NCI-H1092 treated with DMSO at 0.1 percent for 48 hours (cell line): Measurements from ENCODE around the gene TTC9.

Experiments
- DNase-seq: peaks from one replicate; lab custom pipeline; 2025; lab: John Stamatoyannopoulos, UW

The TTC9 gene

GRCh38 chr14:70641548-70642302 lies at the start of gene TTC9:
TTC9 (plus strand) TSS chr14:70641916; CDS start chr14:70642130, 214 bp downstream.
- no peak for DNase-seq

DNA sequence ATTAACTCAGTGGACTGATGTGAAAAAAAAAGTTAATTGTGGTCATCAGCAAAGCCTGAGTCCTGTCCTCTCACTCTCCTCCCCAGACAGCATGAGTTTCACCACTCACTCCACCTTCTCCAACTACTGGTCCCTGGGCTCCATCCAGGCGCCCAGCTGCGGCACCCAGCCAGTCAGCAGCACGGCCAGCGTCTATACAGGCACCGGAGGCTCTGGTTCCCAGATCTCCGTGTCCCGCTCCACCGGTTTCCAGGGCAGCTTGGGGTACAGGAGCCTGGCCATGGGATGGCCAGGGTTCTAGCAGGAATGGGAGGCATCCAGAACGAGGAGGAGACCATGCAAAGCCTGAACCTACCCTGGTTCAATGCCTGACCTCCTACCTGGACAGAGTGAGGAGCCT lies 47.3 kb upstream of the TTC9 start:
- no peak for DNase-seq

DNA sequence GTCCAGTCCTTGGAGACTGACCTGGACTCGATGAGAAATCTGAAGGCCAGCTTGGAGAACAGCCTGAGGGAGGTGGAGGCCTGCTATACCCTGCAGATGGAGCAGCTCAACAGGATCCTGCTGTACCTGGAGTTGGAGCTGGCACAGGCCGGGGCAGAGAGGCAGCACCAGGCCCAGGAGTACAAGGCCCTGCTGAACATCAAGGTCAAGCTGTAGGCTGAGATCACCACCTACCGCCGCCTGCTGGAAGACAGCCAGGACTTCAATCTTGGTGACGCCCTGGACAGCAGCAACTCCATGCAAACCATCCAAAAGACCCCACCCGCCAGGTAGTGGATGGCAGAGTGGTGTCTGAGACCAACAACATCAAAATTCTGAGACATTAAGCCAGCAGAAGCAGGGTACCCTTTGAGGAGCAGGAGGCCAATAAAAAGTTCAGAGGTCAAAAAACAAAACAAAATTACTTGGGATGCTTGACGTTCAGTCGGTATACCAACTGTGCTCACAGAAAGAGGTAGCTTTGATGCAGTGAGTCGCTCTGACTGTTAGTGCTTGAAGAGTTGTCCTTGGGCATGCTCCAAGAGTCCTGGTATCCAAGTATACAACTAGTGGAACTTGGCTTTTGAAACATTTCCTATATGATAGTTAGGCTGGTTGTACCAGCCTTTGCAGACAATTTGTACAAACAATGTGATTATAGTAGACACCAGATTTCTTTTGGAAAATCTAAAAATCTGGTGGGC lies 46.1 kb upstream of the TTC9 start:
- no peak for DNase-seq

GRCh38 chr14:70597731-70598130 lies 44.0 kb upstream of the TTC9 start:
- no peak for DNase-seq

DNA sequence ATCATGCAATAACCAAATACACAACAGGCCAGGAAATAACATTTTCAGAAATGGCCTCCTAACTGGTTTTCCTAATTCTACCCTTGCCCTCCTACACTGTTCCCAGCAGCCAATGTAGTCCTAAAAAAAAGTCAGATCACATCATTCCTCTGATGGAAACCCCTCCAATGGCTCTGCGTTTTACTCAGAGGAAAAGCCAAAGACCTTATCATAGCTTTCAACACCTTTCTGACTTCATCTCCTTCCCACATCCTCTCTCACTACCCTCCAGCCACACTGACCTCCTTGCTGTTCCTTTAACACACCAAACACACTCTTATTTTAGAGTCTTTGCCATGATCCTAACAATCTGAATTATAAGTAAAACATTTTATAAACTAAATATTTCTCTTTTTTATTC lies 42.4 kb upstream of the TTC9 start:
- DNase-seq, result no peak

DNA sequence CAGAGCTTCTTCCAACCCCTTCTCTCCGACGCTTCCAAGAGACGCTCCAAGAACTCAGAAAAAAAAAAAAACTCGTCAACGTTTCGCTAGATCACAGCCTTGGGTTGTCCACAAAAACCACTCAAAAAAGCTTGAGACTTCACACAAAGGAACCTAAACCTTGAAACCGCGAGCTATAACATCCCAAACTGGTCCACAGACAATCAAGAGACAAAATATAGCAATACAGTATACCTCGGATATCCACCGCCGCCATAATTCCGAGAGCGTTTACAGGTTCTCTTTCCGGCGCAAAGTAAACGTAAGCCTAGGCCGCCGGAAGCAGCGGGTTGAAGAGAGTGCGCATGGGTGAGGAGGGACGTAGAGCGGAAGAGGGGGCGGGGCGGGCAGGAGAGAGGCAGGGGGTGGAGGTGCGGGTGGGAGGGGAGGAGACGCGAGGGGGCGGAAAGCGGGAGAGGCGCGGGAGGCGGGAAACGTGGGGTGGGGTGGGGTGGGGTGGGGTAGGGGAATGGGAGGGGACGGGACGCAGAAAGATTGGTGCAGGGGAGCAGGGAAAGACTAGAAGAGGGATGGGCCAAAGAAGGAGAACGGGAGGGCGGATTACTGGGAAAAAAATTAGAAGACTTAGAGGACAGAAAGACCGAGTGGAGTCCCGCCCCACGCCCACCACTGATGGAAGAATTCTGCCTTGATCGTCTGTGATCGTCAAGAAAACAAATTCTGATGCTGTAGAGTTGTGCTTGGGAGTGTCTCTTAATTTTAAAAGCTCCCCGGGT lies 41.1 kb upstream of the TTC9 start, which contains the start of gene MED6:
MED6 (minus strand) TSS at position 274 of the 776 bp plus-strand sequence; CDS start at position 256, 18 bp downstream.
- peak; percentile 94 for DNase-seq

- no peak for DNase-seq
Measured at GRCh38 chr14:70601162-70601561, 40.6 kb upstream of the TTC9 start.

- DNase-seq, result no peak
Measured at GRCh38 chr14:70602254-70602653, 39.5 kb upstream of the TTC9 start.

DNA sequence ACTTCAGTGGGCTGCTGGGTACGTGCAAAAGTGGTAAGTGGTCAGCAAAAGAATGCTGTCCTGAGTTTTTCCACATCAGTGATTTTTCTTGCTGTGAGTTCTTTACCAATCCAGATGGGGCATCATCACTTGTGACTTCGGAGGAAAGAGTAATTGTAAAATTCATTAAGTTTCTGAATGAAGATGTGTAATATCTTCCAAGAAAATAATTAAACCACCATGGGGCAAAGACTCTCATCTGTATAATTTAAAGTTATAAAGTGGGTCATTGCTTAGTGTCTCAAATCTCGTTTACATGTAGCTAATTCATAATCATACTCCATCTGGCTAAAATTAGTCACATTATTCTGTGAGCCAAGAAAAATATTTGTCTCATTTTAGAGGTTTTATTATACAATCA lies 30.5 kb upstream of the TTC9 start:
- no peak for DNase-seq

DNA sequence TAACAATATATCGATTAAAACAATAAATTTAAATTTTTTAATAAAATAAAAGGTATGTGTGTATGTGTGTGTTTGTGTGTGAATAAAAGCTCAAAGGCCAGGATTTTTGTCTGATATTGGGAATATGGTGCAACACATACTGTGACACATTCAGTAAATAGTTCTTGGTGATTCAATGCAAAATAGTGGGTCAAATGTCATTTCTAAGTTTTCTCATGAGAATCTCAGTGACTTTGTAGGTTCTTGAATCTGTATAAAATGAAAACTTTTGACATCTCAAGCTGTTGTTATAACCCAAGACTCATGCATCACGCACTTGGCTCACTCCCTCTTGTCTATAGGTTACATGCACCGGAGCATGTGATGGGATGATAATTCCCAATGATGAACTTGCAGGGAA lies 25.1 kb upstream of the TTC9 start:
- no peak for DNase-seq

- DNase-seq, result no peak
Measured at GRCh38 chr14:70618314-70618713, 23.4 kb upstream of the TTC9 start.

GRCh38 chr14:70619708-70620107 lies 22.0 kb upstream of the TTC9 start:
- no peak for DNase-seq

DNA sequence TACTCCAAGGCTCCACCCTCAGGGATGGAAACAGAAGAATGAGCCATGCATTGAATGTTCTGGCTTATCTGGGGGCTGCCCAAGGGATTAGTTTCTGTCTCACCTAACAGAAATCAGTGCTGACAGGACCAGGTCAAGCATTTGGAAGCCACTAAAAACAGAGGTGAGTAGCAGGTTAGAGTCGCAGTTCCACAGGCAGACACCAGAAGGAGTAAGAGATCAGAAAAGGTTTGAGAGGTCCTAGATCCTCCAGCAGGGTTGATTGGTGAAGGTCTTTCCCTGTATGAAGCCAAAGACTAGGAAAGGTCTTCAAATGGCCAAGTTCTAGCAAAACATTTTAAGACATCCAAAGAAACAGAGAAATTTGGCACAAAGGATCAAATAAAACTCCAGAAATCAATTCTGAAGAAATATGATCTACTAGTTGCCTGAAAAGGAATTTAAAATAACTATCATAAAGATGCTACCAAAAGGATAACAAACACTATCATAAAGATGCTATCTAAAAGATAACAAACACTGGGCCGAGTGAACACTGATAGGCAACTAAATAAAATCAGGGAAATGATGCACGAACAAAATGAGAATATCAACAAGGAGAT lies 19.5 kb upstream of the TTC9 start:
- peak; percentile 40 for DNase-seq

- DNase-seq, result no peak
Measured at GRCh38 chr14:70624972-70625371, 16.7 kb upstream of the TTC9 start.

GRCh38 chr14:70631948-70632347 lies 9.8 kb upstream of the TTC9 start:
- DNase-seq, result no peak

DNA sequence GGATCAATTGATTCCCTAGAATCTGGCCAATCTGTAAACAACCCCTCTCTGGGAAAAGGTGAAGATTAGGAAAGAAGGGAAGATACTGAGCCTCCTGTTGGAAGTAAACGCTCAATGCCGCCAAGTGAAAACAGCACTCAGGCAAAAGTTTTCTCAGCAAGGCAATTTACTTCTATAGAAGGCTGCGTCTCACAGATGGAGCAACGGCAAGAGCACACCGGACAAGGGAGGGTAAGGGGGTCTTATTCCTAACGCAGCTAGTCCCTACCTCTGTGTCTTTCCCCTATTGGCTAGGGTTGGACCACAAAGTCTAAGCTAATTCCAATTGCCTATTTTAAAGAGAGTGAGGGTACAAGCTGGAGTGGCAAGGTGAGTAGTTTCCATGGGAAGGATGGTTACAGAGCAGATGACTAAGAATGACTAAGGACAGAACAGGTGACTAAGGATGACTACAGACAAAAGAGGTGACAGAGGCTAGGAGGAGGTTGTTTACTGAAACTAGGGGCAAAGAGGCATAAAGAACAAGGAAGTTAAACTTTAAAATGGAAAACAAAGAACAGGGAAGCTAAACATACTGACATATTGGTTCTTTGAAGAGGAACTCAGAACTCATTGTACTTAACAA lies 5.6 kb upstream of the TTC9 start:
- DNase-seq, result no peak

GRCh38 chr14:70638416-70638815 lies 3.3 kb upstream of the TTC9 start:
- no peak for DNase-seq

DNA sequence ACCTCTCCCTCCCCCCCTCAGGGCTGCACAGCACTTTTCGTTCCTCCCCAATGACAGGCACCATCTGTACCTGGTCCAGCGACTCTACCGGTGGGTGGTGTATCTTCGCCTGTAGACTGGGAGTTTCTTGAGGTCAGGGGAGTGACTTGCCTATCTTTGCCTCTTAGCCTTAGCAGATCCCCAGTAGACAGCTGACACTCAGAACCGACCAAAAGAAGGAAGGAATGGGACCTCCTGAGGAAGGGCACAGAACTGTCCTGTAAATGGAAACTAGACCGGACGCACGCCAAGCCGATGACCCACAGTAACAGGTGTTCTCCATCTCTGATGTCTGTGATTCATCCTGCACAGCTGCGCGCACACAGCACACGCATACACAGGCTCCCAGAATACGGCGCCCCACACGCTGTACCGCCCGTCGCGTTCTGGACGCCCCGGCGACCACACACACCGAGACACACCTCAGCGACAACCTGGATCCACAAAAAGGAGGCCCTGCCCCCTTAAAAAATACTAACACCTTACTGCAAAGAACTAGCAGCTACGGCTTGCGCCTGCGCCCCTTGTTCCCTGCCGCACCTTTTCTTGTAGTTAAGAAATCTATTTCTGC lies 673 bp upstream of the TTC9 start:
- DNase-seq, result peak; percentile 29

GRCh38 chr14:70642303-70643235 lies 853 bp downstream of the TTC9 start:
- peak; percentile 63 for DNase-seq

- no peak for DNase-seq
Measured at GRCh38 chr14:70643967-70644366, 2.3 kb downstream of the TTC9 start.
